Measurements from ENCODE around the gene RETSAT. TPM values are rescaled to one million over a fixed set of nuclear protein-coding genes. Genes with fewer than 3 reads are reported as not detected.

Gene RETSAT
- total and polyA plus RNA-seq, 2 of the 13 experiments (the other 11 are each of a cell fraction or from before 2014, with no cell fraction given): 46.7 to 61.0 TPM

DNA sequence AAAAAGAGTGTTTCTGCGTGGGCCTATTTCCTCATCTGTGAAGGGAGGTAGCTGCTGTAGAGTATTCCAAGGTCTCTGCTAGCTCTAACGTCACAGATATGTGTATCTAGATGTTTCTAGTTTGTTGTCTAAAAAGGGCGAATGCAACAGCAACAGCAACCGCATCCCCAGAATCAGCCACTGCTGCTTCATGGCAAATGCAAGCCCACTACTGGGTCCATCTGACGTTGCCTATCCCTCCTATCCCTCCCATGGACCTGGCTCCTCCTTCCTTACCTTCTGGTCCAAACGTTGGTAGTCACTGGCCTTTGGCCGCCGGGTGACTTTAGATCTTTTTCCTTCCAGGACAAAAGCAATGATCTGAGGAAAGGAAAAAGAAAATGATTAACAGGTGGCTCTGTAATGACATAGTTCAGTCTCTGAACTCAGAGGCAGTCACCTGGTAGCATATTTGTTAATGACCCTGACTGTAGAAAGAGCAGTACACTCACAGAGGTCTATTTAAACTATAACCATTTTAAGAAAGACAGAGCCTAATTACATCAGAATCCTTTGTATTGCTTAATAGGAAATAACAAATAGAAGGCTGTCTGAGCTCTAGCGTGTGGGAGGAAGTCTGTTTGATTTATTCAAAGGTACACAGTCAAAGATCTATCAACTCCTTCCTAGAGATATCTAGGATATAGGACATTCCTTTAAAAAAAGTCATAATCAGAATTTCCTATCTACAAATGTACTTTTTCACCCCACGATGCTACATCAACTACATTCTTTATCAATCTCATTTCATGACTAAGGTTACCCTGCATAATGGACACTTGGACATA is 29.5 kb downstream of the RETSAT start (continued):
- TF ChIP-seq ZNF572 (CRISPR knock-in tag; IDR thresholded peaks at IDR 0.05) (no peak), GABPB1 (CRISPR knock-in tag; IDR thresholded peaks at IDR 0.05) (no peak), MEF2D (CRISPR knock-in tag; IDR thresholded peaks at IDR 0.05) (peak; percentile 95), MAFK (conservative IDR thresholded peaks at IDR 0.05 in 1 of 2, IDR thresholded peaks at IDR 0.05 in 1 of 2; ENCODE audit: low read length in 2 of 2) (no peak), REPIN1 (CRISPR knock-in tag; IDR thresholded peaks at IDR 0.05; ENCODE audit: borderline replicate concordance, low read depth) (peak; percentile 25; the same call in 1 of the 2 replicates), TAF1 (CRISPR knock-in tag; IDR thresholded peaks at IDR 0.05) (peak; percentile 52), POLR2A (IDR thresholded peaks at IDR 0.05; ENCODE audit: insufficient read depth in 1 of 2, low read depth in 2 of 2, low read length in 2 of 2) (peak; percentile 76 to 78), MBD4 (IDR thresholded peaks at IDR 0.05; ENCODE audit: borderline replicate concordance, low read length) (peak; percentile 76), ZFP90 (CRISPR knock-in tag; IDR thresholded peaks at IDR 0.05; ENCODE audit: borderline replicate concordance) (peak; percentile 99), CENPX (CRISPR knock-in tag; IDR thresholded peaks at IDR 0.05) (no peak), ISL2 (CRISPR knock-in tag; IDR thresholded peaks at IDR 0.05) (peak; percentile 96), ZNF761 (CRISPR knock-in tag; conservative IDR thresholded peaks at IDR 0.05) (no peak), ONECUT2 (CRISPR knock-in tag; IDR thresholded peaks at IDR 0.05) (peak; percentile 6), SMAD3 (CRISPR knock-in tag; IDR thresholded peaks at IDR 0.05) (peak; percentile 40; the same call in 1 of the 2 replicates), GPN1 (CRISPR knock-in tag; IDR thresholded peaks at IDR 0.05; ENCODE audit: borderline replicate concordance) (no peak), AHR (CRISPR knock-in tag; IDR thresholded peaks at IDR 0.05) (peak; percentile 55; the same call in 1 of the 2 replicates), FOXJ3 (CRISPR knock-in tag; IDR thresholded peaks at IDR 0.05; ENCODE audit: borderline replicate concordance) (peak; percentile 92; the same call in 1 of the 2 replicates), SALL1 (CRISPR knock-in tag; IDR thresholded peaks at IDR 0.05) (peak; percentile 88), KMT2B (CRISPR knock-in tag; IDR thresholded peaks at IDR 0.05) (0 out of 2 replicates have a peak, but pooled peaks have one; percentile 14), RAD21 (CRISPR knock-in tag; IDR thresholded peaks at IDR 0.05) (no peak), ZNF44 (CRISPR knock-in tag; IDR thresholded peaks at IDR 0.05) (peak; percentile 79; the same call in 1 of the 2 replicates), ZMYM2 (CRISPR knock-in tag; IDR thresholded peaks at IDR 0.05) (peak; percentile 30; the same call in 1 of the 2 replicates), TCF7L2 (IDR thresholded peaks at IDR 0.05; ENCODE audit: low read depth, low read length) (peak; percentile 77), ZNF224 (CRISPR knock-in tag; IDR thresholded peaks at IDR 0.05) (0 out of 2 replicates have a peak, but pooled peaks have one; percentile 7), DR1 (CRISPR knock-in tag; IDR thresholded peaks at IDR 0.05) (peak; percentile 39; the same call in 1 of the 2 replicates), ZNF83 (CRISPR knock-in tag; IDR thresholded peaks at IDR 0.05; ENCODE audit: borderline replicate concordance) (no peak), NR2F2 (IDR thresholded peaks at IDR 0.05; ENCODE audit: borderline replicate concordance, low read depth) (peak; percentile 83), ZNF543 (CRISPR knock-in tag; IDR thresholded peaks at IDR 0.05) (no peak), RAD51 (IDR thresholded peaks at IDR 0.05; ENCODE audit: borderline replicate concordance) (peak; percentile 39; the same call in 1 of the 2 replicates), ATF1 (CRISPR knock-in tag; IDR thresholded peaks at IDR 0.05) (peak; percentile 69; the same call in 1 of the 2 replicates)
- TF ChIP-seq, protein P1, sequence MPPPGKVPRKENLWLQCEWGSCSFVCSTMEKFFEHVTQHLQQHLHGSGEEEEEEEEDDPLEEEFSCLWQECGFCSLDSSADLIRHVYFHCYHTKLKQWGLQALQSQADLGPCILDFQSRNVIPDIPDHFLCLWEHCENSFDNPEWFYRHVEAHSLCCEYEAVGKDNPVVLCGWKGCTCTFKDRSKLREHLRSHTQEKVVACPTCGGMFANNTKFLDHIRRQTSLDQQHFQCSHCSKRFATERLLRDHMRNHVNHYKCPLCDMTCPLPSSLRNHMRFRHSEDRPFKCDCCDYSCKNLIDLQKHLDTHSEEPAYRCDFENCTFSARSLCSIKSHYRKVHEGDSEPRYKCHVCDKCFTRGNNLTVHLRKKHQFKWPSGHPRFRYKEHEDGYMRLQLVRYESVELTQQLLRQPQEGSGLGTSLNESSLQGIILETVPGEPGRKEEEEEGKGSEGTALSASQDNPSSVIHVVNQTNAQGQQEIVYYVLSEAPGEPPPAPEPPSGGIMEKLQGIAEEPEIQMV (CRISPR knock-in tag; IDR thresholded peaks at IDR 0.05; ENCODE audit: low read depth): no peak

Data from HepG2 (cell line).